Gastroesophageal sphincter (tissue), 3 donors: ENCODE results near the gene ABR.

ENCODE experiments used
- CTCF ChIP-seq, 4 experiments: fragments of 200-600 bp in 2 of 4; fragments of 450-650 bp in 2 of 4; sonication (generic) in 1 of 4; IDR thresholded peaks; one replicate each; pipeline ENCODE4 v1.5.1; 2017 to 2019; ENCODE audit warnings: antibody characterized with exemption in 4 of 4, mild to moderate bottlenecking in 2 of 4, moderate library complexity in 2 of 4
- POLR2A ChIP-seq, 2 donors: fragments of 450-650 bp; IDR thresholded peaks; one replicate each; pipeline ENCODE4 v1.6.1; 2017; ENCODE audit warnings: antibody characterized with exemption in 2 of 2, mild to moderate bottlenecking in 2 of 2, moderate library complexity in 1 of 2

- TF ChIP-seq CTCF (IDR thresholded peaks at IDR 0.05), result no peak
- TF ChIP-seq POLR2A (IDR thresholded peaks at IDR 0.05), result no peak
Observed at GRCh38 chr17:1021147-1021546, 158.6 kb downstream of the ABR start.
